GM12878 (cell line): Measurements from ENCODE around the gene DGKB. TPM values are rescaled to one million over a fixed set of nuclear protein-coding genes. Genes with fewer than 3 reads are reported as not detected.

ENCODE experiments used
- ATAC-seq: fragments of 200-7000 bp; cut with Tn5 transposase; 3 replicates; pipeline ENCODE4 v1.9.1; 2020; ENCODE audit warnings: mild to moderate bottlenecking, moderate library complexity
- BruUV-seq: library from RNA; stranded (reverse); fragments of 400-500 nt; replicated peaks from 2 replicates; lab custom pipeline; 2021; lab: Mats Ljungman, UMichigan
- CTCF ChIA-PET: fragments of 300-600 bp; sonication (Branson Sonifier 250); formaldehyde crosslinking; extraction: SDS; loops from one replicate; lab custom pipeline; 2021; ENCODE audit warnings: inconsistent platforms; lab: Yijun Ruan, JAX
- POLR2A ChIA-PET: fragments of 350-600 bp; formaldehyde crosslinking; extraction: SDS; loops from one replicate; lab custom pipeline; 2021; ENCODE audit warnings: inconsistent platforms; lab: Charles Lee
- RAD21 ChIA-PET: fragments of 300-600 bp; sonication (Branson Sonifier 250); formaldehyde crosslinking; loops from one replicate; lab custom pipeline; 2023; ENCODE audit warnings: antibody characterized with exemption; ENCODE audit not compliant: unreplicated experiment; lab: Charles Lee
- SMC1A ChIA-PET: fragments of 300-600 bp; sonication (Branson Sonifier 250); formaldehyde crosslinking; loops from one replicate; lab custom pipeline; 2023; ENCODE audit not compliant: unreplicated experiment, uncharacterized antibody; lab: Charles Lee
- DNase-seq: peaks from one replicate; pipeline ENCODE4 v3.0.0-alpha.2; 2011; ENCODE audit warnings: low read depth, low spot score
- FAIRE-seq: peaks from 3 replicates; lab custom pipeline; 2011; peaks lifted over from hg19 to GRCh38; lab: Jason Lieb, UNC
- H2AFZ ChIP-seq: 2 replicates; pipeline ENCODE4 v1.6.0; 2011; ENCODE audit warnings: low read depth, low read length, control low read depth; ENCODE audit not compliant: control insufficient read depth
- H3K27ac ChIP-seq: 2 replicates; pipeline ENCODE4 v1.5.1; 2011; ENCODE audit warnings: control low read depth; ENCODE audit not compliant: control insufficient read depth, insufficient read depth
- H3K27me3 ChIP-seq, 2 experiments: replicated peaks in 1 of 2; 2 replicates each; pipeline versions ENCODE4 v1.6.0 to v1.6.1; 2011; ENCODE audit warnings: low read length in 1 of 2; ENCODE audit not compliant: control insufficient read depth in 2 of 2, insufficient read depth in 2 of 2
- H3K36me3 ChIP-seq, 2 experiments: 2 replicates each; pipeline ENCODE4 v1.5.1; 2011; ENCODE audit warnings: low read length in 1 of 2; ENCODE audit not compliant: control insufficient read depth in 2 of 2, insufficient read depth in 2 of 2
- H3K4me1 ChIP-seq: 2 replicates; pipeline ENCODE4 v1.6.1; 2011; ENCODE audit warnings: mild to moderate bottlenecking, low read length, moderate library complexity, mixed read lengths; ENCODE audit not compliant: control insufficient read depth, insufficient read depth
- H3K4me2 ChIP-seq: 2 replicates; pipeline ENCODE4 v1.6.0; 2011; ENCODE audit warnings: control low read depth; ENCODE audit not compliant: control insufficient read depth, insufficient read depth
- H3K4me3 ChIP-seq: fragments of 200-600 bp; sonication (generic); 2 replicates; pipeline ENCODE4 v1.5.1; 2016
- H3K79me2 ChIP-seq: 2 replicates; pipeline ENCODE4 v1.6.0; 2011; ENCODE audit warnings: low read length; ENCODE audit not compliant: control insufficient read depth, insufficient read depth
- H3K9ac ChIP-seq: 2 replicates; pipeline ENCODE4 v1.8.0; 2011; ENCODE audit warnings: low read length, control low read depth, mixed read lengths; ENCODE audit not compliant: control insufficient read depth, insufficient read depth
- H3K9me3 ChIP-seq: replicated peaks from 3 replicates; pipeline ENCODE4 v1.5.1; 2011; ENCODE audit warnings: mild to moderate bottlenecking, low read length; ENCODE audit not compliant: control insufficient read depth, insufficient read depth
- H4K20me1 ChIP-seq: 2 replicates; pipeline ENCODE4 v1.6.0; 2011; ENCODE audit not compliant: control insufficient read depth, insufficient read depth
- BCL11A ChIP-seq: IDR thresholded peaks from 2 replicates; pipeline ENCODE4 v1.6.1; 2011; ENCODE audit warnings: low read depth, low read length
- CBFB ChIP-seq: IDR thresholded peaks from 2 replicates; pipeline ENCODE4 v1.6.1; 2016; ENCODE audit warnings: antibody characterized with exemption, low read depth
- DPF2 ChIP-seq: fragments of 450-650 bp; IDR thresholded peaks from 2 replicates; pipeline ENCODE4 v1.6.1; 2017; ENCODE audit warnings: mild to moderate bottlenecking
- FOXM1 ChIP-seq: IDR thresholded peaks from 2 replicates; pipeline ENCODE4 v1.6.1; 2012; ENCODE audit warnings: low read depth, mild to moderate bottlenecking, inconsistent platforms, low read length, moderate library complexity
- GABPA ChIP-seq: IDR thresholded peaks from 2 replicates; pipeline ENCODE4 v1.6.1; 2014; ENCODE audit warnings: antibody characterized with exemption, low read depth, mild to moderate bottlenecking, inconsistent platforms
- MEF2B ChIP-seq: fragments of 450-650 bp; IDR thresholded peaks from 2 replicates; pipeline ENCODE4 v1.6.1; 2018; ENCODE audit warnings: mild to moderate bottlenecking, moderate library complexity; ENCODE audit not compliant: partially characterized antibody, poor library complexity, severe bottlenecking
- MXI1 ChIP-seq: fragments of 150-350 bp; IDR thresholded peaks from 2 replicates; pipeline ENCODE4 v1.6.1; 2011; ENCODE audit warnings: low read depth, mild to moderate bottlenecking, inconsistent platforms, low read length, improper control_type of control experiment
- NBN ChIP-seq: fragments of 450-650 bp; IDR thresholded peaks from 2 replicates; pipeline ENCODE4 v1.6.1; 2016
- RUNX3 ChIP-seq: IDR thresholded peaks from 2 replicates; pipeline ENCODE4 v1.6.1; 2012; ENCODE audit warnings: low read length, inconsistent platforms
- SIX5 ChIP-seq: IDR thresholded peaks from 2 replicates; pipeline ENCODE4 v1.6.1; 2011; ENCODE audit warnings: mild to moderate bottlenecking, low read depth, low read length, moderate library complexity; ENCODE audit not compliant: severe bottlenecking
- SRF ChIP-seq, 2 experiments: IDR thresholded peaks; 2 replicates each; pipeline ENCODE4 v1.6.1; 2011; ENCODE audit warnings: low read depth in 2 of 2, low read length in 2 of 2, mild to moderate bottlenecking in 1 of 2, moderate library complexity in 1 of 2
- SUPT20H ChIP-seq: IDR thresholded peaks from 2 replicates; pipeline ENCODE4 v1.6.1; 2011; ENCODE audit warnings: low read depth, mild to moderate bottlenecking, low read length, moderate library complexity, borderline replicate concordance; ENCODE audit not compliant: control insufficient read depth
- TBL1XR1 ChIP-seq: IDR thresholded peaks from 2 replicates; pipeline ENCODE4 v1.6.1; 2012; ENCODE audit warnings: low read depth, low read length, improper control_type of control experiment
- WRNIP1 ChIP-seq: IDR thresholded peaks from 2 replicates; pipeline ENCODE4 v1.6.1; 2011; ENCODE audit warnings: low read depth, low read length, improper control_type of control experiment, borderline replicate concordance
- YBX1 ChIP-seq: fragments of 450-650 bp; IDR thresholded peaks from 2 replicates; pipeline ENCODE4 v1.6.1; 2016; ENCODE audit warnings: antibody characterized with exemption
- WGBS: methylation state at CpG from one replicate; pipeline ENCODE4 v1.1.6; 2016; ENCODE audit warnings: low lambda C conversion rate; ENCODE audit not compliant: insufficient replicate concordance, insufficient coverage; ENCODE audit errors: missing lambda C conversion rate; 5-methylcytosine and 5-hydroxymethylcytosine counted together
- in situ Hi-C: fragments of 300-500 bp; cut with MboI; formaldehyde crosslinking; loops from 9 replicates; pipeline ENCODE4 v1.14.3; 2018; ENCODE audit warnings: mixed read lengths
- intact Hi-C: fragments of 100-400 bp; cut with micrococcal nuclease; formaldehyde crosslinking; loops from one replicate; pipeline ENCODE4 v1.14.2; 2022; ENCODE audit not compliant: unreplicated experiment
- polyA plus RNA-seq, 11 experiments: library from polyadenylated mRNA; depleted of rRNA in 4 of 11; unstranded in 6 of 11; stranded (reverse) in 5 of 11; fragments of >200 nt; fragmentation: Nextera tagmentation in 4 of 11; fragmentation: Illumina TruSeq in 1 of 11; extraction: Ambion mirVana in 4 of 11; extraction: Trizol in 1 of 11; gene quantifications; 1 replicate in 1 of 11; 2 replicates in 10 of 11; pipeline versions ENCODE4 v1.2.1 to v1.2.3, GENCODE V29; 2011 to 2016; ENCODE audit warnings: inconsistent platforms in 2 of 11, missing spikeins in 2 of 11, low read depth in 1 of 11
- total RNA-seq, 4 experiments: library from RNA; depleted of rRNA in 3 of 4; stranded (reverse); fragments of >200 nt in 3 of 4; fragmentation: Illumina TruSeq in 1 of 4; extraction: Trizol in 1 of 4; gene quantifications; 2 replicates each; pipeline versions ENCODE4 v1.2.1 to v1.2.3, GENCODE V29; 2013 to 2021
- TF ChIP-seq, protein P1 (sequence below): fragments of 450-650 bp; IDR thresholded peaks from 2 replicates; pipeline ENCODE4 v1.6.1; 2016; ENCODE audit warnings: mild to moderate bottlenecking
- TF ChIP-seq, protein P2 (sequence below): fragments of 450-650 bp; IDR thresholded peaks from 2 replicates; pipeline ENCODE4 v1.6.1; 2017; ENCODE audit warnings: low read depth, mild to moderate bottlenecking, moderate library complexity
- TF ChIP-seq, protein P3 (sequence below): fragments of 450-650 bp; IDR thresholded peaks from 2 replicates; pipeline ENCODE4 v1.6.1; 2017; ENCODE audit warnings: antibody characterized with exemption, mild to moderate bottlenecking, moderate library complexity

DGKB gene
- total and polyA plus RNA-seq, 10 of the 15 experiments (the other 5 are each of a cell fraction or from before 2014, with no cell fraction given): 0.02 to 0.10 (median 0.04) TPM; not detected in 6

DNA sequence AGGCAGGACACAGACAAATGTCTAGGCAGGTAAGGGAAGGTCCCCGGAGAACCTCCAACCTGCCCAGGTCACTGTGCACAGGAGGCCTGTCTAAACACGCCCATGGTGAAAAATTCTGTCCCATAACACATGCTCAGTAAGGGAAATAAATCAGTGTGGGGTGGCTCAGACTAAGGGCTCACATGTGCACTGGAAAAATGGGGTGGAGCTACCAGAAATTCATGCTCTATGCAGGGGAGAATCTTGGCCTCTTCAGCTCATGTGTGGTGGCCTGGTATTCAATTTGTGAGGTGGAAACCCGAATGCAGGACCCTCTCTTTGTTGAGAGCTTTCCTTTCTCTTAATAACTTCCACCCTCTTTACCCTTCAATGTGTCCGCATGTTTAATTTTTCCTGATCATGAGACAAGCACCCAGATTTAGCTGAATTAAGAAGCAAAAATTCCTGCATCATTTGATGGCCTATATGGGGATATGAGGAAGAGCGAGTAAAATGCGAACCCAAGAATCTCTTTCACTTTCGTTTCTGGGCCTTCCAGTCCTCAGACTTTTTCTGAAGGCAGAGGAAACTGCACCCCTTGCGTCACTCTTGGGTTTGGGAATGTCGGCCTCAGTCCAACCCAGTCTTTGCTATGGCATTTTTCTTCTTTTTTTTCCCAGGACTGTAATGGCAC lies 163.2 kb downstream of the DGKB start:
- CTCF ChIA-PET: interaction anchor here (1.0 kb wide), 1 partner anchor 48 kb away, joined by 3 read pairs; no protein-coding TSS in a partner anchor
- intact Hi-C loops: no loop called here
- Histone ChIP-seq H3K4me1 (no peaks in the 10 kb centered on the region), H3K4me2 (no peak overlapping the region), H3K9ac (no peak overlapping the region), H3K36me3 (no peaks in the 10 kb centered on the region), H3K79me2 (no peaks in the 10 kb centered on the region), H2AFZ (peak overlapping the region; percentile 29; the same call in 1 of the 2 replicates), H4K20me1 (no peaks in the 10 kb centered on the region), H3K4me3 (no peak overlapping the region), H3K9me3 (no peaks in the 10 kb centered on the region; the same call in 1 of the 3 replicates), H3K27me3 (no peaks in the 10 kb centered on the region), H3K27ac (no peak overlapping the region)
- SMC1A ChIA-PET: interaction anchor here (0.7 kb wide), 1 partner anchor 112 kb away, joined by 3 read pairs; no protein-coding TSS in a partner anchor
- POLR2A ChIA-PET: interaction anchor here (0.5 kb wide), 1 partner anchor 18 kb away, joined by 3 read pairs; no protein-coding TSS in a partner anchor
- peak; percentile 38; the same call in 1 of the 3 replicates for ATAC-seq
- 49% methylated on average over 9 of the region's 9 CpGs for WGBS
- RAD21 ChIA-PET: no interaction called here
- BruUV-seq: no TSS peak
- in situ Hi-C loops: no loop called here
- DNase-seq: no peak
- no peak for FAIRE-seq
- TF ChIP-seq MEF2B (no peak), SUPT20H (no peak), NBN (no peak), MXI1 (no peak), YBX1 (no peak), BCL11A (no peak), GABPA (no peak), SRF (IDR thresholded peaks at IDR 0.05; ENCODE audit: low read depth in 2 of 2, low read length in 2 of 2) (no peak), FOXM1 (no peak), WRNIP1 (no peak), SIX5 (no peak), RUNX3 (no peak), TBL1XR1 (no peak), DPF2 (no peak), CBFB (no peak)
- TF ChIP-seq, protein P1, sequence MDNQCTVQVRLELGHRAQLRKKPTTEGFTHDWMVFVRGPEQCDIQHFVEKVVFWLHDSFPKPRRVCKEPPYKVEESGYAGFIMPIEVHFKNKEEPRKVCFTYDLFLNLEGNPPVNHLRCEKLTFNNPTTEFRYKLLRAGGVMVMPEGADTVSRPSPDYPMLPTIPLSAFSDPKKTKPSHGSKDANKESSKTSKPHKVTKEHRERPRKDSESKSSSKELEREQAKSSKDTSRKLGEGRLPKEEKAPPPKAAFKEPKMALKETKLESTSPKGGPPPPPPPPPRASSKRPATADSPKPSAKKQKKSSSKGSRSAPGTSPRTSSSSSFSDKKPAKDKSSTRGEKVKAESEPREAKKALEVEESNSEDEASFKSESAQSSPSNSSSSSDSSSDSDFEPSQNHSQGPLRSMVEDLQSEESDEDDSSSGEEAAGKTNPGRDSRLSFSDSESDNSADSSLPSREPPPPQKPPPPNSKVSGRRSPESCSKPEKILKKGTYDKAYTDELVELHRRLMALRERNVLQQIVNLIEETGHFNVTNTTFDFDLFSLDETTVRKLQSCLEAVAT: no peak
- TF ChIP-seq, protein P2, sequence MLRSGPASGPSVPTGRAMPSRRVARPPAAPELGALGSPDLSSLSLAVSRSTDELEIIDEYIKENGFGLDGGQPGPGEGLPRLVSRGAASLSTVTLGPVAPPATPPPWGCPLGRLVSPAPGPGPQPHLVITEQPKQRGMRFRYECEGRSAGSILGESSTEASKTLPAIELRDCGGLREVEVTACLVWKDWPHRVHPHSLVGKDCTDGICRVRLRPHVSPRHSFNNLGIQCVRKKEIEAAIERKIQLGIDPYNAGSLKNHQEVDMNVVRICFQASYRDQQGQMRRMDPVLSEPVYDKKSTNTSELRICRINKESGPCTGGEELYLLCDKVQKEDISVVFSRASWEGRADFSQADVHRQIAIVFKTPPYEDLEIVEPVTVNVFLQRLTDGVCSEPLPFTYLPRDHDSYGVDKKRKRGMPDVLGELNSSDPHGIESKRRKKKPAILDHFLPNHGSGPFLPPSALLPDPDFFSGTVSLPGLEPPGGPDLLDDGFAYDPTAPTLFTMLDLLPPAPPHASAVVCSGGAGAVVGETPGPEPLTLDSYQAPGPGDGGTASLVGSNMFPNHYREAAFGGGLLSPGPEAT: no peak
- TF ChIP-seq, protein P3, sequence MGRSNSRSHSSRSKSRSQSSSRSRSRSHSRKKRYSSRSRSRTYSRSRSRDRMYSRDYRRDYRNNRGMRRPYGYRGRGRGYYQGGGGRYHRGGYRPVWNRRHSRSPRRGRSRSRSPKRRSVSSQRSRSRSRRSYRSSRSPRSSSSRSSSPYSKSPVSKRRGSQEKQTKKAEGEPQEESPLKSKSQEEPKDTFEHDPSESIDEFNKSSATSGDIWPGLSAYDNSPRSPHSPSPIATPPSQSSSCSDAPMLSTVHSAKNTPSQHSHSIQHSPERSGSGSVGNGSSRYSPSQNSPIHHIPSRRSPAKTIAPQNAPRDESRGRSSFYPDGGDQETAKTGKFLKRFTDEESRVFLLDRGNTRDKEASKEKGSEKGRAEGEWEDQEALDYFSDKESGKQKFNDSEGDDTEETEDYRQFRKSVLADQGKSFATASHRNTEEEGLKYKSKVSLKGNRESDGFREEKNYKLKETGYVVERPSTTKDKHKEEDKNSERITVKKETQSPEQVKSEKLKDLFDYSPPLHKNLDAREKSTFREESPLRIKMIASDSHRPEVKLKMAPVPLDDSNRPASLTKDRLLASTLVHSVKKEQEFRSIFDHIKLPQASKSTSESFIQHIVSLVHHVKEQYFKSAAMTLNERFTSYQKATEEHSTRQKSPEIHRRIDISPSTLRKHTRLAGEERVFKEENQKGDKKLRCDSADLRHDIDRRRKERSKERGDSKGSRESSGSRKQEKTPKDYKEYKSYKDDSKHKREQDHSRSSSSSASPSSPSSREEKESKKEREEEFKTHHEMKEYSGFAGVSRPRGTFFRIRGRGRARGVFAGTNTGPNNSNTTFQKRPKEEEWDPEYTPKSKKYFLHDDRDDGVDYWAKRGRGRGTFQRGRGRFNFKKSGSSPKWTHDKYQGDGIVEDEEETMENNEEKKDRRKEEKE: no peak
